SW480 (cell line): Measurements from ENCODE around the gene AK5.

Source experiments
- DNase-seq: peaks from one replicate; pipeline ENCODE4 v3.0.0-alpha.2; 2016; ENCODE audit warnings: low spot score

Gene AK5

DNA sequence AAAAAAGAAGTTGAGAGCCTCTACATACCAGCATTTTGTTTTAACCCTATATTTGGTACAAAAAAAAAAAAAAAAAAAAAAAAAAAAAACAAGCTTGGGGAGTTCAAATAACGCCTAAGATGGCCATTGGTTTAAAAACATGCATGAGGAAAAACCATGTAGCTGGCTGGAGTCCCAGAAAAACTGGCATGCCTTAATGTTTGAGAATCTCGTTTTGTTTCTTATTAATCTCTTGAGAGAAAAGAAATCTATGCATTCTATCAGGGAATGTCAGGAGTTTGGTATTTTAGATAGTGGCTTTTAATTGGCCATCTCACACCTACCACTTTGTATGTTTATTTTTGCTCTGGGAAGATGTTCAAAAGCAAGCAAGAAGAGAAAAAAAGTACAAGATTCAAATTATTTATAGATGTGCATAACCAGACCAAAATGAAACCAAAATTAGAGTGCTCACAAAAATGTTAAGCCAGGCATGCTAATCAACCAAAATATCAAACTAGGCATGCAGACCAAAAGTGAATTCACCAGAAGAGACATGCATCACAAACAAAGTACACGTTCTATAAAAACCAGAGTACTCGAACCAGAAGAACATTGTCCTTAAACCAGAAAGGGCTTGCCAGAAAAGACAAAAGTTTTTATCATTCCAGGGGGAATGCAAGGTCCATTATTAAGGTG lies 156.6 kb downstream of the AK5 start:
- no peak for DNase-seq

DNA sequence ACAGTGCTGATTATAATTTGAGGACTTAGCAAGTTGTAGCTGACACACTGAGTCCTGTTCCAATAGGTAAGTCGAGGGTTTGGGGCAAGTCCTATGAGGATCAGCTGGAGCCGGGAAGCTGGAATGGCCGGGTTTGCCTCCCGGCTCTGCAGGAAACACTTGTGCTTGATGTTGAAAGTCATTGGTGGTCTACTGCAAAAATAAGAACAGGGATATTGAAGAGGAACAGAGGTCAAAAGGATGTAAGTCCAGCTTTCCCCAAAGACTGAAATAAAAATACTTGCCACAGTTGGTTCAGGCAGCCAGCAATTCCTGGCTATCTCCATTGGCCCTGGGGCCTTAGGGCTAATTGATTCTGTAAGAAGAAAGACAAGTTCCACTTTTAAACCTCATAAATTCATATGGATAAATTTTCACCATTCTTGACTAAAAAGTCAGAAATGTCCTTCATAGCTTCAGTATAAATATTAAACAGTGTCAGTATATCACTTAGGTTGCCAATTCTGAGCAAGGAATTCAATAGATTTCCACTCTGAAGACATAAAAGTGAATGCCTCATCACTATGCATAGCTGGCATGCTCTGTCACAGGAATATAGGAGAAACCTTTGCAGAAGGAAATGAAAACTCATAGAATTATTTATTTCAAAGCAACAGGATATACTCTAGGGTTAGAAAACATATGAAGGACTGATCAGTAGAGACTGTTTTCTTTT lies 165.2 kb downstream of the AK5 start:
- DNase-seq, result no peak

DNA sequence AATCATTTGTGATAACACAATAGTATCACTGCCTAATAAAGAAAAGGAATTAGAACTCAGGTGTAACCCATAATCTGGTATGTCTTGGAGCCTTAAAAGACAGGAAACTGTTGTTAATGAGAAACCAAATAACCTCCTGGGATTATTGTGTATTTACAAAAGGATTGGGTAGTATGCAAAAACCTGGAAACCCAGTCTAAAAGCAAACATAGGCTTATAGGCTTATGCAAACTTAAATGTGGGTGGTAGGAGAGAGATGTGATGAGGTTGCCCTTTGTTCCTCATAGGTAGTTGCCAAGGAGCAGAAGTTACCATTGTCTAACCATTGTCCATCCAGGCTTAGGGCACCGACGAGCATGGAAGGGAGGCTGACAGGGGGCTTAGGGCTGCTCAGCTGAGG lies 165.8 kb downstream of the AK5 start:
- DNase-seq, result no peak

DNA sequence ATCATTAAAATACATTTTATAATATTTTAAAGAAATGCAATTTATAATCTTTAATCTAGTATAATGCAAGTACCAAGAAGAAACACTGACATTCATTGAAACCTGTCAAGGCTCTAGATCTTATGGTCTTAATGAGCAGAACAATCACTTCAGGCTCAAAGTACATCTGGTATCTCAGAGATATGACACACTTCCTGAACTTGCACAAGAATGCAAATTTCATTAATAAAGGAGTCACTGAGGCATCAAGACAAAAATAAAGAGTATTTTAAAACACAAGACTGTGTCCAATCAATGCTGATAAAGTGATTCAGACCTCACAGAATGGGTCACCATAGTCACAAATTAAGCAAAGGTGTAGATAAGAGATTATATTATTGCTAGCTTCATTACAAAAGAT lies 178.1 kb downstream of the AK5 start:
- DNase-seq, result no peak

DNA sequence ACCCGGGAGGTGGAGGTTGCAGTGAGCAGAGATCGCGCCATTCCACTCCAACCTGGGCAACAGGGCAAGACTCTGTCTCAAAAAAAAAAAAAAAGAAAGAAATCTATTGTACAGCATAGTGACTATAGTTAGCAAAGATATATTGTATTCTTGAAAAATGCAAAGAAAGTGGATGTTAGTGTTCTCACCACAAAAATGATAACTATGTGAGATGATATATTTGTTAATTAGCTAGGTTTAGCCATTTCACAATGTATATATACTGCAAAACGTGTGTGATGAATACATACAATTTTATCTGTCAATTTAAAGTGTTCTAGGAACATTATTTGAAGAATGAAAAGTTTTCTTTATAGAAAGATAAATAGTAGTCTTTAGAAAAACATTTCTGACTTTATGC lies 179.9 kb downstream of the AK5 start:
- no peak for DNase-seq

DNA sequence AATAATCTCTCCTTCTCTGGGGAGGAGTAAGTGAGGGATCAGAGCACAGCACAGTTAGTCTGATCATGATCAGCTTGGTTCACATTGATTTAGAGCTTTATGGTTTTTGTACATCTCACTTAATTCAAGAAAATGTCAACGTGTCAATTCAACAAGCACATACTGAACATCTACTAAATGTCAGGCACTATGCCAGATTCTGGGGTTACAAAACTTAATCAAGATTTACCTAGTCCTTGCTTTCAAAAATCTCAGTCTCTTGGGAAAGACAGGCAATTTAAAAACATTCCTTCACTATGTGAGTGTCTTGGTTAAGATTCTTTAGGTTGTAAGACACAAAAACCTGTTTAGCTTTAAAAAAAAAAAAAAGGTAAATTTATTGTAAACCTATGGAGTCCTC lies 181.4 kb downstream of the AK5 start:
- no peak for DNase-seq

DNA sequence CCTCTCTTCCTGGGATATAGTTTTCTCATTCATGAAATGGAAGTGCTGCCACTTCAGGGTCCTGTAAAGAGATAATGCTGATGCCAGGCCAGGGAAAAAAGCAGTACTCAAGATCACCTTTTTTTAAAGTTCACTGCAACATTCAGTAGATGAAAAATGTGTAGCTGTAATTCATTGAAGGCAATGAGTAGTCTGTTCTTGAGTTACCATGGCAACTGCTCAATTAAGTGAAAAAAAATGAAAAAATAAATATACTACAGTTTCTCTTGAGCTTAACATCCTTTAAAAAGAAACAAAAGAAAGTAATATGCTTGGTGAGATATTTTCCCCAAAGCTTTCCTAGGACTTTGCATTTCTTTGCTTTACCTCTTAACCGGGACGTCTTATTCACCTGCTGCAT lies 183.3 kb downstream of the AK5 start:
- no peak for DNase-seq

DNA sequence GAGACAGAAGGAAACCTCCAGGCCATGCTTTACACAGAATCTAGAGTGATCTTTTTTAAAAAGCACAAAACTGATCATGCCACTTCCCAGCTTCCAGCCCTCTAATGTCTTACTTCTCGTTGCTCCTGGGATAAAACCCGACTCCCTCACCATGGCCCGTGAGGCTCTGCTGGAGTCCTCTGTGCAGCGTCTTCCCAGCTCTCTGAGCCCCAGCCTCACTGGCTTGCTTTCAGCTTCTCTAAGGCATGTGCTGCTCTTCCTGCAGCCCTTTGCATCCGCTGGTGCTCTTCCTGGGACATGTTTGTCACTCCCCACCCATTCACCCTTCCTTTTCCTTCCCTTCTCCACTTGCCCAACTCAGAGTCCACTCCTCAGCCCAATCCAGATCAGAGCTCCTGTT lies 184.1 kb downstream of the AK5 start:
- no peak for DNase-seq

DNA sequence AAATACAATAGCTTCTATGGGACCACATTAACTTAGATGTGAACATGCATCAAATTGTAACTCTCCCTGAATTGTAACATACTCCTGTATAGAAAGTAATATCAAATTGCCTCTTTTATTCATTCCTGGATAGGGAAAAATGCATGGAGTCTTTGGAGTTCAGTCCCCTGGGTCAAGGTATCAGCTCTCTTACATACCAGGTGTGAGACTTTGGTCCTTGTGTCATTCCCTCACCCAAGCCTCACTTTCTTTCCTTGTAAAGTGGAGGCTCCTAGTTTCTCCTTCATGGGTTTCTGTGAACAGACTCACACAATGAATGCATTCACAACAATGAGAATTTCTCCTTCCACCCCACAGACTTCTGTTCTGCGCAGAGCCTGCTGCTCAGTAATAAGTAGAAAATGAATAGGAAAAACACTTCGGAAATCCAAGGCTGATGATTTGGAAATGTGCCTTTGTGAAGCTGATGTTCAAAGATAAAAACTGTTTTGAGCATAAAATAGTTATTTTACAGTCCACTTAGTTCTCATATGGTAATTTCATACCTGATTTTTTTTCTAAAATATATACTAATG lies 185.3 kb downstream of the AK5 start:
- no peak for DNase-seq

DNA sequence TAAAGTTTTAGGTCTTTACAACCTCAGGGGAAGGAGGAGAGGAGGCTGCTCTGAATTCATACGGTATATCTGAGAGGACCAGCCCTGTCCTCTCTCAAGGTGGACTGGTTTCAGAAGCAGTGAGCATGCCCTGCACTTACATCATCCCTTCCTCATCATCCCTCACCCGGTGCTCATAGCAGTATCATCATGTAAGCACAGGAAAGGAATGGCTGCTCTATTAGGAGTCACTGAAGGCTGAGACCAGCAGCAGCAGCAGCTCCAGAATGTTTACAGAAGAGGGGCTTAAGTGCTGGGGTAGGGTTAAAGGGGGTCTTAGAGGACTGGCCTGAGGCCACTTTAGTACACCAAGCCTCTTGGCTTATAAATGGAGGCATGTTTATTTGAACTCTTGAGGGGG lies 185.9 kb downstream of the AK5 start:
- no peak for DNase-seq

DNA sequence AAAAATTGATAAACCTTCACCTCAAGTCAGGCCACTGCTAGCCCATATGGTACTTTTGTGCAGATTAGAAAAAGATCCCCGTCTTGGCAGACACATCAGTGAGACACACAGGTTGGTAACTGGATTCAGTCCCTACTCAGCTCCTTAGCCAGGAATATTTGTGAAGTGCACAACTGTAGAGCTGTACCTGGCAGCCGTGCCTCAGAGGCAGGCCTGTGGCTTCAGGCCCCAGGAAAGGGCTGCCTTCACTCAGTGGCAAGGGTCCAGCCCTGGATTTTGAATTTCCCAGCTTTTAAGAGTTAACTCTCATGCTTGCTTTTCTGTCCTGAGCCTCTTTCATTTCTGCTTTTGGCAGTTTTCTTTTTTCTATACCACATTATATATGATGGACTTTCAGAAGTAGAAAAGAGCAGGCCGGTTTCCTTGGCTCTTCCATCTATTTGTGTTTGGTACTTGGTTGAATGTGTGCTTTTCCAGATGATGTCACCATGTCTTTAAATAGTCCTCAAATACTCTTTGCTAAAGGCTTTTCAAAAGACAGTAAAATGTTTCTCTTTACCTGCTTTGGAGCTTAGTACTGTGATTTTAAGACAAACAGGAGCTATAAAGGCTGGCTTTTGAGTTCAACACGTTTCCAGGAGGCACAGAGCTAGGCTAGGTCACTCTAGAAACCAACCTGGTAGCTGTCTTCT lies 186.6 kb downstream of the AK5 start:
- no peak for DNase-seq

DNA sequence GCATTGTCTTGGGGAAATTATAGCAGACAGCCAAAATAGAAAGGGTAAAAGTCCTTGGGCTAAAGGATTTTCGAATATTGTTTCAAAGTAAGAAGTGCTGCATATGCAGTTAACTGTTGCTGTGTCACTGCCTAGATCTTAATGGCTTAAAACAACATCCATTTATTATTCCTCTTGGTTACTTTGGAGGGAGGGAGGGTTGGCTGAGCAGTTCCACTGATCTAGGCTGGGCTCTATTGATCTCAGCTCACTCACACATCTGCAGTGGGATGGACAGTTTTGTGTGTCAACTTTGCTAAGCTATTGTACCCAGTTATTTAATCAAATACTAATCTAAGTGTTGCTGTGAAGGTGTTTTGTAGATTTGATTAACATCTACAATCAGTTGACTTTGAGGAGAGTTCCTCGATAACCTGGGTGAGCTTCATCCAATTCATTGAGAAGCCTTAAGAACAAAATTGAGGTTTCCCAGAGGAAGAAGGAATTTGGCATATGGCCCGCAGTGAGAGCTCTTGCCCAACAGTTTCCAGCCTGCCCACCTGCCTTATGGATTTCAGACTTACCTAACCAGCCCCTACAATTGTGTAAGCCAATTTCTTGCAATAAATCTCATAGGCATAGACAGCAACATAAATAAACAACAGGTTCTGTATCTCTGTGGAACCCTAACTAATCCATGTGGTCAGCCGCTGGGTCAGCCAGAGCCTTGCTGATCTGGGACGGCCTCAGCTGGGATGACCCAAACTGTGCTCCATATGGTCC lies 187.3 kb downstream of the AK5 start:
- DNase-seq, result no peak

DNA sequence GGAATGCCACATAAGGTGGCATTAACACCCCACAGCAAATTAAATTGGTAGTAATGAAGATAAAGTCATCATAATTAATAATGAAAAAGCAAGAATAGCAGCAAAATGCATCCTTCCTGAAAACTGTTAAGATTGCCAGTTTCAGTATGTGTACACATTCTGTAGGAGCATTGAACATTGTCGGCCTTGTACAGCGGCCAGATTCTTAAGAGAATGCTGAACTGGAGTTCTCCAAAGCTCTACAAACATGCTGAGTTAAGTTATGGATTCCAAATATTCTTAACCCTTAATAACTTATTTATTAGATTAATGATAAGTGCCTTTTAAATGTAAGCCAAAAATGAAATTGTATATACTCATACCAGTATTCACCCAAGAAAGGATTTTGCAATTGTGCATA lies 189.9 kb downstream of the AK5 start:
- no peak for DNase-seq

DNA sequence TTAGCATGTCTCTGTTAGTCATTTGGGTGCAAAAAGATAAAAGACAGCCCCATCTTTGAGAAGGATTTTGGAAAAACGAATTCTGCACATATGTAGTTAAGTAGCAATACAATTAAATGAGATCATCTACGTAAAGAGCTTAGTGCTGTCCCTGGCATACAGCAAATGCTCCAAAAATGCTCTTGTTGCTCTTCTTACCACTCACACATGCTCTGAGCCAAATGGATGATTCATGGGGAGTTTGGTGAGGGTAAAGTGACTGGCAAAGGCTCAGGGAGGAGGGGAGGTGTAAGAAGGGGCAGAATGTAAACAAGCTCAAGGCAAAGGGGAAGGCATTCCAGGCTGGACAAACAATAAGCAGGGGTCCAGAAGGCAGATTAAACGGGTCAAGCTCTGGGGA lies 191.9 kb downstream of the AK5 start:
- no peak for DNase-seq

DNA sequence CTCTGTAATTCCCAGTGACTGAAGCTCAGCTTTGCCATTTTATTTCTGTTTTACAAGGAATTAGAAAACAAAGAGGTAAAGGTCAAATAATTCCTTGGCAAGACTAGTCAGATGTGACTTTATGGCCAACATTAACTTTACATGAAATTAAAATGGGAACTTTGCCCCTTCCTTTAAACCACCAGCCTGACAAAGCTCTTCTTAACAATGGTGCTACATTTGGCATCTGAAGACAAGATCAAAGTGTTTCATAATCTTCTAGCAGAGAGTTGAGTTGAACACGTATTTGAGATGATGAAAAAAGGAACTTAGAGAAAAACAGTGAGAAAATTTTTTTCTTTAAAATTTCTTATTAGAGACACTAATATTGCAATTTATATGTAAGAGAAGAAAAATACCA lies 193.8 kb downstream of the AK5 start:
- no peak for DNase-seq

DNA sequence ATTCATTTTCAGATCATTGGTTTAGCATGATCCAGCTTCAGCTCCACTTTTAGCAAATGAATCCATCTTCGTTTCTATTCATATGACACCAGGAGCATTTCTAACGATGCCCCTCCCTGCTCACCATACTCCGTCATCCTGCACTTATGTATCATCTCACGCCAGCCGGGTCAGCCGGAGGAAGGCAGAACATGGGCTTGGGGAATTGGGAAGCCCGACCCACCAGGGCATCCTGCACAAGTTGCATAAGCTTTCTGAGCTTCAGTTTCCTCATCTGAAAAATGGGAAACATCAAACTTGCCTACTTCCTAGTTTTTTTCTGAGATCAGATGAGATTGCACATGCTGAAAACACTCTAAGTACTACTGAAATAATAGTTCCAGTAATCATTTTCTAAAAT lies 194.7 kb downstream of the AK5 start:
- no peak for DNase-seq

DNA sequence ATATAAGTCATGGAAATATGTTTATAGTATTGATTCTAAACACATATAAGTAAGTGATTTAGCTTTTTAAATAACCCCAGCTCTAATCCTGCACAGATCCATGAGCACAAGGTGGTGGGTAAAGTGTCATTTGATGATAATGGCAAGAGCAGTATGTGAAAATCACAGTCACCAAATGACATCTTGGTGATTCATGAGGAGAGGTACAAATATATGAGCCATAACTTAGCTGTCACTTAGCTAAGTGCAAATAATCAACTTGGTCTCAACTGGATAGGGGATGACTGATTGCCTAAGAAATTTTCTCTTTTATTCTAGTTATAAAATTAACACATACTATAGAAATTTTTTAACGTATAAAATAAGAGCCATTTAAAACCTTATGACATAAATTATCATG lies 202.5 kb downstream of the AK5 start:
- no peak for DNase-seq

DNA sequence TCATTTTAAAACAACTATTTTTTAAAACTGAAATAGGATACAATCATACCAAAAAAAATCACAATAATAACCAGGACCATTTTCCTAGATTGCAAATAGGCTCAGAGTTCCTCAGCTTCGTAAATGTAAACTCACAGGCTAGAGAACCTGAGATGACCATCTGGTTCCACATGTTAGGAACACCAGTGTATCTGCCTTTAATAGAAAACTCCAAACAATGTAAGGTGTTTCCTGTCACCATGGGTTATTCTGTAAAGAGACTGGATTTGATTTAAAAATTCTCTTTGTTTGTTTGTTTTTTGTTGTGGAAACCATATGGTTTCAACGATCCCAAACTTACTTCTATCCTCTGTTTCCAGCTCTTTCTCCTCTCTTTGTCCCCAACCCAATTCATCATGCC lies 203.1 kb downstream of the AK5 start:
- no peak for DNase-seq

DNA sequence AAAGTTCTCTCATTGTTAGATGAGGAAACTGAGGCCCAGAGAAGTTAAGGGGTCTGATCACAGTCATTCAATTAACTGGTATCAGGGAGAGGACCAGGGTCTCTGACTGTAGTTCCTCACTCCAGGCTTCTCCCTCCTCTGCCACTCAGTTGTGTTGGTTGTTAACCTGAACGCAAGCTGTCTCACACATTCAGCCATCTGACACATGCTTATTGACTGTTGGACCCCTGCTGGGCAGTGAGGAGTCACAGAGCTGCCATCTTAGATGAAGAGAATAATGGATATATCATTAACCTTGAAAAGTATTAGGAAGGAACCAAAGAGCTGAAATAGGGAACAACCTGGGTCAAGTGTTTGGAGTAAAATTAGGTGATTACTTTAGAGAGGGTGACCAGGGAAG lies 205.8 kb downstream of the AK5 start:
- DNase-seq, result no peak

DNA sequence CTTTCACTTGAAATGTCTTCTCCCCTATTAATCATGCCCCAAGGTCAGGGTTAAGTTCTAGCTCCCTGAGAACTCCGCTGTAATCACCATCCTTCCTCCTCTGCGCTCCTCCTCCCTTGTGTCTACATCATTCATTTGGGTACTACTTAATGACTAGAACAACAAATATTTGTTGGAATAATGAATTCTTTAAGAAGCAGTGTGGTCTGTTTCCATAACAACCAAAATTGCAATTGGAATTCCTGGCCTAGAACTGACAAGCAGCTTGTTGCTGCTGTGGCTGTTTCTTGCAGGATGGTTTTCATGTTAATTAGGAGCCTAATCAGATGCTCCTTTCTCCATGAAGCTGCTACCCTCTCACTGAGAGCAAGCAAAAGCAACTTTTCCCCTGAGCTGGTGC lies 208.1 kb downstream of the AK5 start:
- DNase-seq, result no peak

DNA sequence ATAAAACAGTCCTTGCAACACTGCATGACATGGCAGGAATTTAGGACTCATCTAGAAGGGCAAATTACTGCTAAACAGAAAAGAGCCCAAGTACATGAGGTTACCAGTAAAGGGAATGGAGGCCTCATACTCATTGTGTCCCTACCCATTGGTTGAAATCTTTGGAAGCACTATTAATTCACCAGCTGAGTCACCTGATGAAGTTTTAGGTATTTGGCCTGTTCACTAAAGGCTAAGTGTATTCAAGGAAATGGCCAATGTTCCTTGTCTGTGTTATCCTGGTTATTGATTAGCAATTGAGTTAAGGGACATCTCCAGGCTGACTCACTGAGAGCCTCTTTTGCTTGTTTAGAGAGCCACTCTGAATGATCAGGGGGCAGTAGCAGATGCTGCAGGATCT lies 212.2 kb downstream of the AK5 start:
- DNase-seq, result no peak

DNA sequence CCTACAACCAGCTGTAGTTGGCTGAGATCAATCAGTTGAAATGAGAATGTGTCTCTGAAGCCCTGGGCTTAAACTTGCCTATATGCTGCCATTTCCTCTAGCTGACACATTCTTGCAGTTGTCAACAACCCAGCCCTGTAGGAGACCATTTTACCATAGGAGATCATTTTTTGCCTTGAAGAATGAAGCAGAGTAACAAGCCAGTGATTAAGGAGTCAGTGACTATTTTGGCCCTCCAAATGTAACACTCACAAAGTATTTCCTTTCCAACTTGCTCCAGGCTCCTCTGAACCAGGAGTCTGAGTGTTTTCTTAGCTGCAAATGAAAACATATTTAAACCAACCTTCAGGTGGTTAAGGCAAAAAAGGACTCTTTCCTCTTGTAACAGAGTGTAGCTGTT lies 217.1 kb downstream of the AK5 start:
- no peak for DNase-seq

DNA sequence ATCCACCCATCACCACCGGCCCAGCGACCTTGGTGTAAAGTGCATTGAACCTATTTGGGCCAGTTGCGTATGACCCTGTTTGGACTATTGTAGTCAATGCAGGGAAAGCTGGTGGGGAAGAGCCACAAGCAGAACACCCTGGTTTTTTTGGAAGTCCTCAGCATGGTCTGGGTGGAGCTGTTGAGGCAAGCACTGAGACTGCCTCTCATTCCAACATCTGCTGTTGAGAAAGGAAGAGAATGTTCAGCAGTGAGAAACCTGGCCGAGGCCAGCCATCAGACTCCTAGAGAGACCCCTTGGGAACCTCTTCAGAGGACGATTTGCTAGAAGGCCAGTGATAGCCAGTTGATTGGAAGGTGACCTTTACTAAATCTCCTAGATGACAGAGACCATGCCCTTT lies 217.6 kb downstream of the AK5 start:
- no peak for DNase-seq
